Measurements from ENCODE around the gene BCKDHB.

BCKDHB gene

DNA sequence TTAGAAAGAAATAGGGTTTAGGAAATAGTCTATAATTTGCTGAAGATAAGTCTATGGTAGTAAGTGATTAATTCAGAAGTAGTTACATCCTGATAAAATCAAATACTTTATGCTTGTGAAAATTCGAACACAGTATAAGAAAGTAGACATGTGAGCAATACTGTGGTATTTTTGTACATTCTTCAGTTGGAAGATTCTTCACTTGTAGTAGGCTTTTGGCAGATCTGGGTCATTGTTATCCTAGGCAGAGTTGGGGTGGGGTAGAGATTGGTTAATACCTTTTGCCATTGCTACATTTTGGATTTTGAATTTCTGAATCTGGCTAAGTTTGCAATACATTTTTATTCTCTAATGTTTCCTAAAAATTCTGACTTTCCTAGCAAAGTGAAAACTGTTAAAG, 197.5 kb downstream of the BCKDHB start:
- H3K4me3 ChIP-seq (ENCODE audit: low read depth, low read length): no peak overlapping the region
- peak; percentile 14 for DNase-seq (ENCODE audit: low read depth)
- TF ChIP-seq, protein P1, sequence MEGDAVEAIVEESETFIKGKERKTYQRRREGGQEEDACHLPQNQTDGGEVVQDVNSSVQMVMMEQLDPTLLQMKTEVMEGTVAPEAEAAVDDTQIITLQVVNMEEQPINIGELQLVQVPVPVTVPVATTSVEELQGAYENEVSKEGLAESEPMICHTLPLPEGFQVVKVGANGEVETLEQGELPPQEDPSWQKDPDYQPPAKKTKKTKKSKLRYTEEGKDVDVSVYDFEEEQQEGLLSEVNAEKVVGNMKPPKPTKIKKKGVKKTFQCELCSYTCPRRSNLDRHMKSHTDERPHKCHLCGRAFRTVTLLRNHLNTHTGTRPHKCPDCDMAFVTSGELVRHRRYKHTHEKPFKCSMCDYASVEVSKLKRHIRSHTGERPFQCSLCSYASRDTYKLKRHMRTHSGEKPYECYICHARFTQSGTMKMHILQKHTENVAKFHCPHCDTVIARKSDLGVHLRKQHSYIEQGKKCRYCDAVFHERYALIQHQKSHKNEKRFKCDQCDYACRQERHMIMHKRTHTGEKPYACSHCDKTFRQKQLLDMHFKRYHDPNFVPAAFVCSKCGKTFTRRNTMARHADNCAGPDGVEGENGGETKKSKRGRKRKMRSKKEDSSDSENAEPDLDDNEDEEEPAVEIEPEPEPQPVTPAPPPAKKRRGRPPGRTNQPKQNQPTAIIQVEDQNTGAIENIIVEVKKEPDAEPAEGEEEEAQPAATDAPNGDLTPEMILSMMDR (conservative IDR thresholded peaks at IDR 0.05; ENCODE audit: low read depth, low read length): no peak

DNA sequence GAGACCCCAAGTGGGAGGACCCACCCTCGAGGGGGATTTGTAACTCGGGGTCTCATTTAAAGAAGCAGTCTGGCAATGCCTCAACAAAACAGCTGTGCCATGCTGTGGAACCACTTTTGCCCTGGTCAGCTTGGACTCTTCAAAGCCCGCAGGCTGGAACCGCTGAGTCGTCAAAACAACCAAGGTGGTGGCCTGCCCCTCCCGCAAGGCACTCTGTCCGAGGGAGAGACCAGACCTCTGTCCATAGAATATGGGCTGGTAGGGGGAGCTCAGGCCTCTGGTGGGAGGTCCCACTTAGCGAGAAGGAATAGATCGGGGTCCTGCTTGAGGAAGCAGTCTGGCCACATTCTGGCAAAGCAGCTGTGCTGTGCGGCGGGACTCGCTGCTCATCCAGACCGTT, 208.1 kb downstream of the BCKDHB start:
- TF ChIP-seq, protein P1 (conservative IDR thresholded peaks at IDR 0.05; ENCODE audit: low read depth, low read length): no peak
- H3K4me3 ChIP-seq (ENCODE audit: low read depth, low read length): no peak overlapping the region
- no peak for DNase-seq (ENCODE audit: low read depth)

DNA sequence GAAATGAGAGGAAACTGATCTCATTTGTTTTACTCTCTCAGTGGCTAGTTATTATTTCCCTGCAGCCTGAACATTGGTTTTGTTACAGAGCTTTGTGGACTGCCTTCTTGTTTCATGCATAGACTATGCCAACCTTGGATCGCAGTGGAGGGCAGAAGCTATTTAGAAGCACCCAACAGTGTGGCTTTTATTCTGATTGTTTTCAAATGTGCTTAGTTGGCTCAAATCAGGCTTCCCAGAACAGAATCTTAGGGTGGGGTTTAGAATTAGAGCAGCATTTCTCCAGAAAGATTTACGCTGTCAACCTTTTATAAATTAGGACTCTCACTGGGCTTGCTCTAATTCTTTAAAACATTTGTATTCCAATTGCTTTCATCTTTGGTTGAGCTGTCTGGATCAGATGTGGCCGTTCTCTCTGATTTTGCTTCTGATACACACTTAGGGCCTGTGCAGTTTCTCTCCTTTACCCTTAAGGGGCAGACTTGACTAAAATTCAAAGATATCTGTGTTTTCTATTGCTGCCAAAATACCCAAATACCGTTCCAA, 210.3 kb downstream of the BCKDHB start:
- peak; percentile 9 for DNase-seq (ENCODE audit: low read depth)
- no peak overlapping the region for H3K4me3 ChIP-seq (ENCODE audit: low read depth, low read length)
- TF ChIP-seq, protein P1 (conservative IDR thresholded peaks at IDR 0.05; ENCODE audit: low read depth, low read length): no peak

DNA sequence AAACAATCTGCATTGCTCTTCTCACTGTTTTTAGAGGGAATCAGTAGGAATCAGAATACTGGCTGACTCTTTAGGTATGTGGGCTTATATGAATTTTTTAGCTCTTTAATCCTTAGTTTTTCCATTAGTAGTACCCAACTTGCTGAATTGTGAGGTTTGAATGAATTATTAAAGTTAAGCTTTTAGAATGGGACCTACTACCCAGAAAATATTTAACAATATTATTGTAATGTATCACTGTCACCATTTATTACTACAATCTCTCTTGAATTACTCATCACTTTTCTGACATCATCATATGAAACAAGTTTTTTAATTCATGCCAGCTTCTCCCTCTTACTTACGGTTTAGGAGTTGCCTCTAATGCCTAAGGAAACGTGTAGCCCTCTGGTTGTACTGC, 212.7 kb downstream of the BCKDHB start:
- H3K4me3 ChIP-seq (ENCODE audit: low read depth, low read length): no peak overlapping the region
- no peak for DNase-seq (ENCODE audit: low read depth)
- TF ChIP-seq, protein P1 (conservative IDR thresholded peaks at IDR 0.05; ENCODE audit: low read depth, low read length): no peak

DNA sequence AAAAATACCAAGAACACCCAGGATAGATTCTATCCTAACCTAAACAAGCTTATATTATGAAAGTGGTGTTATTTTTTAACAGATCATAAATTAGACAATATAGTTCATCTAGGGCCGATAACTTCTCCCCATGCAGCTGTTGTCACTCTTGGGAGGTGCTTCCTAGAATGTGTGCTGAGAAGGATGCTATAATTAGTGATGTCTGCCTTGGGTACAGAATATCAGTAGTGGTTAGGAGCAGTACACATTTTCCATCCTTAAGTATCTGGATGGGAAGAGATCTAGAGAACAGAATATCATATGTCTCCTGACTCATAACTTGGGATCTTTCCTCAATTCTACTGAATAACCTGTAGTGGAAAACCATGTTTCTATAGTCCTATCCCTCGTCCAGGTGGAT, 214.5 kb downstream of the BCKDHB start:
- TF ChIP-seq, protein P1 (conservative IDR thresholded peaks at IDR 0.05; ENCODE audit: low read depth, low read length): no peak
- no peak overlapping the region for H3K4me3 ChIP-seq (ENCODE audit: low read depth, low read length)
- no peak for DNase-seq (ENCODE audit: low read depth)

DNA sequence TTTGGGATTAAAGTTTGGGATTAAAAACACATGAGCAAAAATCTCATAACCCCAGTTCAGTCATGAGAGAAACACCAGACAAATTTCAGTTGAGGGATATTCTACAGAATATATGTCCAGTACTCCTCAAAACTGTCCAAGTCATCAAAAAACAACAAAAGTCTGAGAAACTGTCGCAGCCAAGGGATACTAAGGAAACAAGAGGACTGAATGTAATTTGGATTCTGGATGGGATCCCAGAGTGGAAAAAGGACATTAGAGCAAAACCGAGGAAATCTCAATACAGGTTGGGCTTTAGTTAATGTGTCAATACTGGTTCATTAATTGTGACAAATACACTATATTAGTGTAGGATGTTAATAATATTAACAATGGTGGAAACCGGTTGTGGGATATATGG, 219.3 kb downstream of the BCKDHB start:
- TF ChIP-seq, protein P1 (conservative IDR thresholded peaks at IDR 0.05; ENCODE audit: low read depth, low read length): no peak
- H3K4me3 ChIP-seq (ENCODE audit: low read depth, low read length): no peak overlapping the region
- no peak for DNase-seq (ENCODE audit: low read depth)

DNA sequence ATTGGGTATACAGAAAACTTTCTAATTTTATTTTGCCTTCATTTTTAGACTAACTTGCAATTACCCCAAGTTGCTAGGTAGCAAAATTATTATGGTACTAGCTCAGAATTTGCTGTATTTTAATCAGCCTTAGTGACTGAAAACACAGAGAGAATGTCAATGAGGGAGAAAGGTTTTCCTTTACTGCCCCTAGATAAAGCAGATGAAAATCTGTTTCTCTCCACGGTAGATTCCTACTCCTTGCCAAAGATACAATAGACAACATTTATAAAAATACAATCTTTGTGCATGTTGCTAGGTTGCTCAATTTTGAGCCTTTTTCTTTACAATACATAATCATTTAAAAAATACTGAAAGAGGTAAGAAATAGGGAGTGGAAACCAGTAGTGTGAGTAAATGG, 222.2 kb downstream of the BCKDHB start:
- TF ChIP-seq, protein P1 (conservative IDR thresholded peaks at IDR 0.05; ENCODE audit: low read depth, low read length): no peak
- DNase-seq (ENCODE audit: low read depth): peak; percentile 13
- no peak overlapping the region for H3K4me3 ChIP-seq (ENCODE audit: low read depth, low read length)
